Amniotic stem cell (primary cell): ENCODE measurements around the gene WNT1.

Experiments used
- DNase-seq: peaks from one replicate; lab custom pipeline; 2025; lab: John Stamatoyannopoulos, UW

WNT1 gene

GRCh38 chr12:48961331-48961730, 16.8 kb upstream of the WNT1 start:
- no peak for DNase-seq

GRCh38 chr12:48961801-48962200, 16.3 kb upstream of the WNT1 start:
- no peak for DNase-seq

- no peak for DNase-seq
Measured at GRCh38 chr12:48965298-48965838, 12.8 kb upstream of the WNT1 start.

GRCh38 chr12:48966177-48966895, 11.8 kb upstream of the WNT1 start:
- no peak for DNase-seq

GRCh38 chr12:48967991-48968390, 10.1 kb upstream of the WNT1 start:
- no peak for DNase-seq

GRCh38 chr12:48968467-48968866, 9.7 kb upstream of the WNT1 start:
- no peak for DNase-seq

GRCh38 chr12:48969160-48969771, 8.9 kb upstream of the WNT1 start:
- DNase-seq, result no peak

- no peak for DNase-seq
Measured at GRCh38 chr12:48969833-48970701, 8.1 kb upstream of the WNT1 start.

GRCh38 chr12:48970702-48971334, 7.3 kb upstream of the WNT1 start:
- DNase-seq, result no peak

GRCh38 chr12:48972213-48972951, 5.7 kb upstream of the WNT1 start:
- DNase-seq, result no peak

GRCh38 chr12:48972952-48973483, 5.1 kb upstream of the WNT1 start:
- DNase-seq, result no peak

GRCh38 chr12:48973531-48973930, 4.6 kb upstream of the WNT1 start:
- DNase-seq, result no peak

- no peak for DNase-seq
Measured at GRCh38 chr12:48973941-48974673, 4.0 kb upstream of the WNT1 start.

- DNase-seq, result no peak
Measured at GRCh38 chr12:48977290-48978281, 536 bp upstream of the WNT1 start.

- no peak for DNase-seq
Measured at GRCh38 chr12:48978741-48979601, 849 bp downstream of the WNT1 start.

GRCh38 chr12:48979602-48980388, 1.7 kb downstream of the WNT1 start:
- no peak for DNase-seq

GRCh38 chr12:48980389-48980952, 2.3 kb downstream of the WNT1 start:
- DNase-seq, result no peak
